A549 (cell line): ENCODE data around the gene ADTRP.

ENCODE experiments used
- CTCF ChIP-seq: fragments of >200 bp; sonication (Bioruptor Twin); formaldehyde crosslinking; IDR thresholded peaks from 3 replicates; pipeline ENCODE4 v1.5.1; 2016
- EP300 ChIP-seq, 2 experiments: fragments of >200 bp; sonication (Bioruptor Twin); formaldehyde crosslinking; IDR thresholded peaks; 2 replicates in 1 of 2; 3 replicates in 1 of 2; pipeline ENCODE4 v1.6.1; 2016 to 2017
- HOXB13 ChIP-seq: fragments of 250-450 bp; sonication (Bioruptor Pico); IDR thresholded peaks from 2 replicates; pipeline ENCODE4 v1.5.0; 2020; ENCODE audit warnings: low read depth, mild to moderate bottlenecking, moderate library complexity
- PBX3 ChIP-seq: IDR thresholded peaks from 2 replicates; pipeline ENCODE4 v1.6.1; 2012
- POLR2A ChIP-seq: IDR thresholded peaks from 2 replicates; pipeline ENCODE4 v1.6.1; 2012; ENCODE audit warnings: mild to moderate bottlenecking, low read length
- SMC3 ChIP-seq: fragments of >200 bp; sonication (Bioruptor Twin); formaldehyde crosslinking; IDR thresholded peaks from 3 replicates; pipeline ENCODE4 v1.6.1; 2018; ENCODE audit warnings: inconsistent platforms
- ZC3H11A ChIP-seq: fragments of 450-650 bp; IDR thresholded peaks from 2 replicates; pipeline ENCODE4 v1.6.1; 2014; ENCODE audit warnings: antibody characterized with exemption, mild to moderate bottlenecking

GRCh38 chr6:11699576-11699975 lies 79.0 kb downstream of the ADTRP start:
- TF ChIP-seq POLR2A, result no peak
- TF ChIP-seq EP300 (IDR thresholded peaks at IDR 0.05), result no peak
- TF ChIP-seq CTCF, result no peak
- no peak for TF ChIP-seq HOXB13 (CRISPR knock-in tag)
- no peak for TF ChIP-seq SMC3
- TF ChIP-seq ZC3H11A, result no peak
- no peak for TF ChIP-seq PBX3
